MCF 10A (cell line): ENCODE measurements around the gene COL4A6. TPM values are rescaled to one million over a fixed set of nuclear protein-coding genes. Genes with fewer than 3 reads are reported as not detected.
A peak's percentile ranks its signal among the peaks of the same experiment; 100 is the strongest.
"Not testable (repeated sequence)": the region's sequence is repeated elsewhere in the genome, so short reads cannot be mapped to it uniquely, and the experiment has no call there.

Experiments
- Bru-seq: library from RNA; stranded (reverse); fragments of 400-500 nt; gene quantifications from one replicate; lab custom pipeline; 2021; lab: Mats Ljungman, UMichigan
- BruChase-seq, 2 experiments: library from RNA; stranded (reverse); fragments of 400-500 nt; gene quantifications; one replicate each; lab custom pipeline; 2021; lab: Mats Ljungman, UMichigan
- BruUV-seq: library from RNA; stranded (reverse); fragments of 400-500 nt; replicated peaks from 2 replicates; lab custom pipeline; 2021; lab: Mats Ljungman, UMichigan
- CTCF ChIA-PET: fragments of 300-600 bp; sonication (Branson Sonifier 250); formaldehyde crosslinking; extraction: SDS; loops from one replicate; lab custom pipeline; 2021; ENCODE audit warnings: antibody characterized with exemption, inconsistent platforms; lab: Yijun Ruan, JAX
- POLR2A ChIA-PET: fragments of 300-600, 350-650 bp; sonication (Branson Sonifier 250); formaldehyde crosslinking; extraction: SDS; loops from one replicate; lab custom pipeline; 2020; ENCODE audit warnings: antibody characterized with exemption, inconsistent platforms; lab: Yijun Ruan, JAX
- DNase-seq: peaks from one replicate; pipeline ENCODE4 v3.0.0-alpha.2; 2018; ENCODE audit not compliant: unreplicated experiment
- H3K27ac Mint-ChIP-seq: one replicate; pipeline ENCODE4 v1.8.0; 2022; ENCODE audit warnings: mild to moderate bottlenecking, low read depth, mixed read lengths; ENCODE audit not compliant: unreplicated experiment
- H3K27me3 Mint-ChIP-seq: one replicate; pipeline ENCODE4 v1.8.0; 2022; ENCODE audit warnings: mixed read lengths; ENCODE audit not compliant: insufficient read depth, unreplicated experiment
- H3K36me3 Mint-ChIP-seq: one replicate; pipeline ENCODE4 v1.8.0; 2022; ENCODE audit warnings: mild to moderate bottlenecking, moderate library complexity, mixed read lengths; ENCODE audit not compliant: insufficient read depth, unreplicated experiment
- H3K4me1 Mint-ChIP-seq: one replicate; pipeline ENCODE4 v1.8.0; 2022; ENCODE audit warnings: mixed read lengths; ENCODE audit not compliant: insufficient read depth, unreplicated experiment
- H3K4me3 Mint-ChIP-seq: one replicate; pipeline ENCODE4 v1.8.0; 2022; ENCODE audit warnings: mild to moderate bottlenecking, moderate library complexity, mixed read lengths; ENCODE audit not compliant: unreplicated experiment
- H3K9me3 Mint-ChIP-seq: one replicate; pipeline ENCODE4 v1.8.0; 2022; ENCODE audit warnings: mixed read lengths; ENCODE audit not compliant: unreplicated experiment
- intact Hi-C: fragments of 100-400 bp; cut with micrococcal nuclease; formaldehyde crosslinking; loops from 2 replicates; pipeline ENCODE4 v1.14.1; 2022
- long read RNA-seq: library from polyadenylated mRNA; stranded (forward); transcript quantifications from one replicate; pipeline ENCODE4 v2.0.0, GENCODE V29; 2022
- total RNA-seq: library from RNA; stranded (reverse); gene quantifications from 2 replicates; pipeline ENCODE4 v1.2.3, GENCODE V29; 2022
- TF ChIP-seq, protein P1 (sequence below): fragments of 200-600 bp; IDR thresholded peaks from one replicate; pipeline ENCODE4 v1.8.0; 2022; ENCODE audit warnings: antibody characterized with exemption, mild to moderate bottlenecking; ENCODE audit not compliant: unreplicated experiment

Gene COL4A6
- 56.0 and 58.3 TPM in 2 replicates for total RNA-seq
- percentile 83 among the genes with signal in this experiment for Bru-seq, nascent RNA
- BruChase-seq, experiment 1, labeled RNA remaining after a 6-hour chase, result percentile 73 among the genes with signal in this experiment
- BruChase-seq, experiment 2, labeled RNA remaining after a 2-hour chase, result percentile 76 among the genes with signal in this experiment
- long read RNA-seq, full-length matches to known transcripts, result 20 of 101 reads
- long read RNA-seq, partial matches to known transcripts, result 45 of 101 reads
- long read RNA-seq, other reads (novel, unspliced or antisense), result 36 of 101 reads

DNA sequence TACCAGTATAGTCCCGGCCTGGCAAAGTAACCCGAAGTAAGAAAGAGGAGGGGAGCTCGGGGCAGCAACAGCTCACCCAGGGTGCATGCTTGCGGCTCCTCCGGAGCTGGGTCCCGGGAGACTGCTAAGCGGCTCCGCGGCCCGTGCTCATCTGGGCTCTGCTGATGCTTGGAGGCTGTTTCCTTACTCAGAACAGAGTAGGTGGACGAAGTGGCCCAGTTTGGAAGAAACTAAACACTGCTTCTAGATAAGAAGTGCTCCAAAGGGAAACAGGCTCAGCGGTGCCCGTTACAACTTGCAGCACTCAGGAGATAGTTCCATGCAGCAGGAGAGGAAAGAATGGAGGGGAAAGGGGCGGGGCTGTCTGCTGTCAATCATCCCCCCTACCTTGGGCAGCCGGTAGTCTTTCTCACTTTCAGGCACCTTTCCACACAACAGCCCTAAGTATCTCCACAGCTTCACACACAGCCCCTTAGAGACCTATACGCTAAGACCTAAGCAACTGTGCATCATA is at the start of gene COL4A6:
Gene COL4A6, minus strand, starts transcription at position 313 of the 514 bp plus-strand sequence. Its CDS starts 226 bp downstream, at position 87.
- BruUV-seq, result no TSS peak

DNA sequence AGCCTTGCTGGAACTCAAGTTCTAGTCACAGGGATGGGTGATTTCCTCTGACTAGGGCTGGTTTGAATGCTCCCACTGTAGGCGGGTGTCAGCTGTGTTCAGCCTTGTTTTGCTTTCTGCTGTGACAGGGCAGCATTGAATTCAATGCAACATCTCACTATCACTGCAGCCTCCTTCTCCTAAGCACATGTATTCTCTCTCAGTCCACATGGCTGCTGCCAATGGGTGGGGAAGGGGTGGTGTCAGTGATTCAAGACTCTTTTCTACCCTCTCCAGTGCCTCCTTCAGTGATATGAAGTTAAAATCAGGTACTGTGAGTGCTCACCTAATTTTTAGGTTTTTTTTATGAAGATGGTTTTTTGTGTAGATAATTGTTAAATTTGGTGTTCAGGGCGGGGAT is 47.7 kb upstream of the COL4A6 start:
- POLR2A ChIA-PET, result no interaction called here
- peaks cover 30% of the 10 kb centered on the region for H3K36me3 Mint-ChIP-seq
- peaks cover 55% of the 10 kb centered on the region for H3K27me3 Mint-ChIP-seq
- no peak for DNase-seq
- no TSS peak for BruUV-seq
- CTCF ChIA-PET, result no interaction called here
- H3K4me3 Mint-ChIP-seq, result no peak overlapping the region
- no peaks in the 10 kb centered on the region for H3K4me1 Mint-ChIP-seq
- intact Hi-C loops, result no loop called here
- TF ChIP-seq, protein P1, sequence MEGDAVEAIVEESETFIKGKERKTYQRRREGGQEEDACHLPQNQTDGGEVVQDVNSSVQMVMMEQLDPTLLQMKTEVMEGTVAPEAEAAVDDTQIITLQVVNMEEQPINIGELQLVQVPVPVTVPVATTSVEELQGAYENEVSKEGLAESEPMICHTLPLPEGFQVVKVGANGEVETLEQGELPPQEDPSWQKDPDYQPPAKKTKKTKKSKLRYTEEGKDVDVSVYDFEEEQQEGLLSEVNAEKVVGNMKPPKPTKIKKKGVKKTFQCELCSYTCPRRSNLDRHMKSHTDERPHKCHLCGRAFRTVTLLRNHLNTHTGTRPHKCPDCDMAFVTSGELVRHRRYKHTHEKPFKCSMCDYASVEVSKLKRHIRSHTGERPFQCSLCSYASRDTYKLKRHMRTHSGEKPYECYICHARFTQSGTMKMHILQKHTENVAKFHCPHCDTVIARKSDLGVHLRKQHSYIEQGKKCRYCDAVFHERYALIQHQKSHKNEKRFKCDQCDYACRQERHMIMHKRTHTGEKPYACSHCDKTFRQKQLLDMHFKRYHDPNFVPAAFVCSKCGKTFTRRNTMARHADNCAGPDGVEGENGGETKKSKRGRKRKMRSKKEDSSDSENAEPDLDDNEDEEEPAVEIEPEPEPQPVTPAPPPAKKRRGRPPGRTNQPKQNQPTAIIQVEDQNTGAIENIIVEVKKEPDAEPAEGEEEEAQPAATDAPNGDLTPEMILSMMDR, result no peak
- H3K9me3 Mint-ChIP-seq, result no peaks in the 10 kb centered on the region
- H3K27ac Mint-ChIP-seq, result no peak overlapping the region

More for the DNA sequence above, at the start of gene COL4A6:
- Mint-ChIP-seq H3K4me1 (no peaks in the 10 kb centered on the region), H3K9me3 (no peaks in the 10 kb centered on the region), H3K4me3 (peak within 1 kb of the TSS; percentile 88), H3K27me3 (peaks cover 48% of the 10 kb centered on the region), H3K27ac (peak within 1 kb of the TSS; percentile 91), H3K36me3 (no peaks in the 10 kb centered on the region)
- ChIA-PET CTCF (interaction anchor here (0.6 kb wide), 1 partner anchor 87 kb away, joined by 3 read pairs; no protein-coding TSS in a partner anchor), POLR2A (interaction anchor here (0.8 to 7.7 kb wide), 16 partner anchors 10 to 217 kb away, joined by 3 to 152 read pairs (median 11); no protein-coding TSS in a partner anchor)
- intact Hi-C loops, result loop anchor here (1.0 to 2.0 kb wide), 2 partner anchors 39 to 125 kb away; no protein-coding TSS in a partner anchor
- TF ChIP-seq, protein P1, result no peak
- peak; percentile 61 for DNase-seq

DNA sequence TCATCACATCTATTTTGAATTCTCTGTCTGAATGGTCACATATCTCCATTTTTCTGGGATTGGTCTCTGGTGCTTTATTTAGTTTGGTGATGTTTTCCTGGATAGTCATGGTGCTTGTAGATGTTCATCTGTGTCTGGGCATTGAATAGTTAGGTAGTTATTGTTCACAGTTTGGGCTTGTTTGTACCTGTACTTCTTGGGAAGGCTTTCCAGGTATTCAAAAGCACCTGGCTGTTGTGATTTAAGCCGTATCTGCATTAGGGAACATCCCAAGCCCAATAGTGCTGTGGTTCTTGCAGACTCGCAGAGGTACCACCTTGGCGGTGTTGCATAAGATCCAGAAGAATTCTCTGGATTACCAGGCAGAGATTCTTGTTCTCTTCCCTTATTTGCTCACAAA is 46.0 kb upstream of the COL4A6 start:
- intact Hi-C loops, result no loop called here
- peaks cover 53% of the 10 kb centered on the region for H3K27me3 Mint-ChIP-seq
- ChIA-PET POLR2A (no interaction called here), CTCF (interaction anchor here (1.0 kb wide), 1 partner anchor 284 kb away, joined by 3 read pairs; no protein-coding TSS in a partner anchor)
- no peak for DNase-seq
- H3K4me1 Mint-ChIP-seq, result no peaks in the 10 kb centered on the region
- no TSS peak for BruUV-seq
- H3K27ac Mint-ChIP-seq, result no peak overlapping the region
- peaks cover 33% of the 10 kb centered on the region for H3K36me3 Mint-ChIP-seq
- no peak overlapping the region for H3K4me3 Mint-ChIP-seq
- TF ChIP-seq, protein P1, result no peak
- H3K9me3 Mint-ChIP-seq, result no peaks in the 10 kb centered on the region

DNA sequence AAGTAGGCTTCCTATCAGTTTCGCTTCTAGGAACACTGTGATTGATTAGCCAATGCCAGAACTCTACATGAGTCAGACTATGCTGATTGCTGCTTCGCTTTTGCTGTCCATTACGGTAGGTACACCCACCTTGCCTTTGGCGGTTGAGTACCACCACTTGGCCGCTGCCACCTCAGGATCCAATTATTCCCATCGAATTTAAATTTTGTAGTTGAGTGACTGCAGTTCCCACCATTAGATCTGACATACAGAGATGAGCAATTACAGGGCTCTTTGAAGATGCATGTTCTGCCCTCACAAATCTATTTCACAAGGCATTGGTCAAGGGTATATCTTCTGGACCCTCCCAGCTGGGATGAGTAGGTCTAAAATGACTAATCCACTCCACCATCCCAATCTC is 43.3 kb upstream of the COL4A6 start:
- H3K27me3 Mint-ChIP-seq, result peaks cover 76% of the 10 kb centered on the region
- POLR2A ChIA-PET, DNase-seq, H3K4me3 Mint-ChIP-seq, H3K27ac Mint-ChIP-seq, intact Hi-C loops, H3K4me1 Mint-ChIP-seq, H3K9me3 Mint-ChIP-seq, BruUV-seq: not testable (repeated sequence)
- CTCF ChIA-PET, result interaction anchor here (0.7 kb wide), 1 partner anchor 8 kb away, joined by 3 read pairs; no protein-coding TSS in a partner anchor
- peaks cover 37% of the 10 kb centered on the region for H3K36me3 Mint-ChIP-seq
